GM19468 (cell line): ENCODE data around the gene AKR1A1.
A peak's percentile ranks its signal among the peaks of the same experiment; 100 is the strongest.
"Not testable (repeated sequence)": the region's sequence is repeated elsewhere in the genome, so short reads cannot be mapped to it uniquely, and the experiment has no call there.

ENCODE experiments used
- ATAC-seq: cut with Tn5 transposase; IDR thresholded peaks from one replicate; pipeline ENCODE4 v1.9.1; 2021; ENCODE audit warnings: mild to moderate bottlenecking, moderate library complexity, moderate number of reproducible peaks; ENCODE audit not compliant: unreplicated experiment; ENCODE audit errors: extremely low read depth

AKR1A1 gene

DNA sequence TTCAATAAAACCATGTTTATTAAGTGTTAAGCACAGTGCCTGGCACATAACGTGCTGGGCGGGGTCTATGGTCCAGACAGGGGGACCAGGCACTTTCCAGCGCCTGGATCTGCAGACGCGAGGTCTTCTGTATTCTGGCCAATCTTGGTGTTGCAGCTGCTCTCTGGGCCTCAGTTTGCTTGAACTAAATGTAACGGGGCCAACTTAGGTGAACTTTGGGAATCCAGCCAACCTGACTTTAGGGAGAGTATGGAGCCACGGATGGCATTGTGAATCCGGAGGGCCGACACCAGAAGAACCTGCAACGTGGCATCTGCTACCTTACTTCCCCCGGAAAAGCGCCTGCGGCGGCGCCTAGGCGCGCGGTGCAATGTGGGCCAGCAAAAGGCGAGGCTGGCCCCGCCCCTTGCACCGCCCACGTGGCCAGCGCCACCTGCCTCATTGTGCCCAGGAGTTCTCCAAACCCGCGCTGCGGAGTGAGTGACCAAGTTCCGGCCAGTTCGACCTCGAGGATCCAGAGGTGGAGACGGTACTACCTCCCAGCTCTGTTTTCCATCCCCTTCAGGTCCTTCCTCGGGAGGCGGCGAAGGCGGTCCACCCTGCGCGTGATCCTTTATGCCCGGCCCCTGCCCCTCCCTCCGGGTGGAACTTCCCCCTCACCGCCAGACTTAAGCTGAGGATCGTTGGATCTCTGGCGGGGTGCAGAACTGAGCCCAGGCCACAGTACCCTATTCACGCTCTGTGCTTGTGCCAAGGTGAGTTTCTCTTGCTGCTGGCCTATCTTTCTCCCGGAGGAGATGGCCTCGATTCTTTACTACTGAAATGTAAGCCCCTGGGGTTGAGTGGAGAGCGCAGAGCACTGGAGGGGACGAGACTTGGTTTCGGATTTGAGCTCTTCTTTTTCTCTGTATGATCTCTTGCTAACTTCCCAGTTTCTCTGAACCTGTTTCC is at the start of gene AKR1A1:
TSS of gene AKR1A1 (plus strand) at position 426 of the 951 bp plus-strand sequence. CDS start 10,969 bp downstream, outside the sequence.
- peak; percentile 82 for ATAC-seq

DNA sequence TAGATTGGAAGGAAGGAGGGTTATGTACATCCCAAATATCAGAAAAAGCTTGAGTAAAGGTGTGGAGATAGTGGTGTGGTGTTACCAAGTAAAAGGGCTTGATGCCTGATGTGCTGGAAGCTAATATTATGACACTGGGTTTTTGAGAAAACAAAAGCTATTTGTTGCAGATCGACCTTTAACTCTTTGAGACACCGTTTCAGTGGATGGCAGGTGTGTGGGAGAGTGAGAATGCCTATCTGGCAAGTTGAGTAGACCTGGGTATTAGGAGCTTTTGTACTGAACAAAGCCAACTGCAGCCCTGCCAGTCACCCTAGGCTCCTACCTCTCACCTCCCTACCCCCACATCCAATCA is 49.1 kb upstream of the AKR1A1 start:
- ATAC-seq: no peak

DNA sequence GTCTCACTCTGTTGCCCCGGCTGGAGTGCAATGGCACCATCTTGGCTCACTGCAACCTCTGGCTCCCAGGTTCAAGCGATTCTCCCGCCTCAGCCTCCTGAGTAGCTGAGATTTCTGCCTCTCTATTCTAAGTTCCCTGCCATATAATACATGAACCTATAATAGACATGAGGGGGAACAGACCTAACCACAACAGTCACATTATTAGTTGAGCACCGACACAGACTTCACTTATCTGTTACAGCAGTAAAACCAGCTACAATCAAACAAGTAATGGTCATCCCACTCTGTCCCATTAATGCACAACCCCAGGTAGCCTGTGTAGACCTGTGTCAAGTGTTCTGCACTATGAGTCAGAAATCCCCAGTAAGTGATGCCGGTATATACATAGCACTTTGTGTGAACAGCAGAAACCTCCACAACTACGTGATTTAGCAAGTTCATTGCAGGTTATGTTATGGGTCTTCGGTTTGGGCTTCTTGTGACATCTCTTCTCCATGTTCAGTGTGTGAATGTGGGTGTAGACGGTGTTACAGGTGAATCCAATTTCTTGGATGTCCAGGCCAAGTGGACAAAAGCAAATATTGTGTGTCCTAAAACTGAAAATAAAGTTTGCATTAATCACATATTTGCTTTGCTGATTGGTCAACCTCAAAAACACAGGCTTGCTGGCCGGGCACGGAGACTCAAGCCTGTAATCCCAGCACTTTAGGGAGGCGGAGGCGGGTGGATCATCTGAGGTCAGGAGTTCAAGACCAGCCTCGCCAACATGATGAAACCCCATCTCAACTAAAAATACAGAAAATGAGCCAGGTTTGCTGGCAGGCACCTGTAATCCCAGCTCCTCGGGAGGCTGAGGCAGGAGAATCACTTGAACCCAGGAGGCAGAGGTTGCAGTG is 46.9 kb upstream of the AKR1A1 start:
- ATAC-seq: no peak

DNA sequence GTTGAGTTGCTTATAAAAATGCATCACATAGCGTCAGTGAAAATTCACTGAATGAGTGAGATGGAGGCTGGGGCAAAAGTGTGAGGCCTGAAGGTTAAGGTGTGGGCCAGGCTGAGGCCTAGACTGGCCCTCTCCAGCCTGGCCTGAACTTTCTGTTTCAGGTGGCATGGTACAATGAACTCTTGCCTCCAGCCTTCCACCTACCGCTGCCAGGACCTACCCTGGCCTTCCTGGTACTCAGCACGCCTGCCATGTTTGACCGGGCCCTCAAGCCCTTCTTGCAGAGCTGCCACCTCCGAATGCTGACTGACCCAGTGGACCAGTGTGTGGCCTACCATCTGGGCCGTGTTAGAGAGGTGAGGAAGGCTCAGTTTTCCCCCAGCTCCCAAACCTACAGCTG is 43.4 kb upstream of the AKR1A1 start:
- no peak for ATAC-seq

DNA sequence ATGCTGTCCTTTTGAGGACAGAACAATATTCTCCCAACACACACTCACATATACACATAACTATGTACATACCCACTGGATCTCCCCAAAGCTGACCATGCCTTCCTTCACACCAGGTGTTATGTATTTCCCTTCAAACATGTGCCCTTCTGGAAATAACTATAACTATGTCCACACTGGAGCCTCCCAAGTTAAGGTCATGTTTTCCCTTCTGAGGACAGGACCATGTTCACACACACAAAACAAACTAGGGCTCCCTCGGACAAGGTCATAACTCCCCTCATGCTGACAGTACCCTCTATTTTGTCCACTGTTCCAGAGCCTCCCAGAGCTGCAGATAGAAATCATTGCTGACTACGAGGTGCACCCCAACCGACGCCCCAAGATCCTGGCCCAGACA is 42.7 kb upstream of the AKR1A1 start:
- ATAC-seq: no peak

DNA sequence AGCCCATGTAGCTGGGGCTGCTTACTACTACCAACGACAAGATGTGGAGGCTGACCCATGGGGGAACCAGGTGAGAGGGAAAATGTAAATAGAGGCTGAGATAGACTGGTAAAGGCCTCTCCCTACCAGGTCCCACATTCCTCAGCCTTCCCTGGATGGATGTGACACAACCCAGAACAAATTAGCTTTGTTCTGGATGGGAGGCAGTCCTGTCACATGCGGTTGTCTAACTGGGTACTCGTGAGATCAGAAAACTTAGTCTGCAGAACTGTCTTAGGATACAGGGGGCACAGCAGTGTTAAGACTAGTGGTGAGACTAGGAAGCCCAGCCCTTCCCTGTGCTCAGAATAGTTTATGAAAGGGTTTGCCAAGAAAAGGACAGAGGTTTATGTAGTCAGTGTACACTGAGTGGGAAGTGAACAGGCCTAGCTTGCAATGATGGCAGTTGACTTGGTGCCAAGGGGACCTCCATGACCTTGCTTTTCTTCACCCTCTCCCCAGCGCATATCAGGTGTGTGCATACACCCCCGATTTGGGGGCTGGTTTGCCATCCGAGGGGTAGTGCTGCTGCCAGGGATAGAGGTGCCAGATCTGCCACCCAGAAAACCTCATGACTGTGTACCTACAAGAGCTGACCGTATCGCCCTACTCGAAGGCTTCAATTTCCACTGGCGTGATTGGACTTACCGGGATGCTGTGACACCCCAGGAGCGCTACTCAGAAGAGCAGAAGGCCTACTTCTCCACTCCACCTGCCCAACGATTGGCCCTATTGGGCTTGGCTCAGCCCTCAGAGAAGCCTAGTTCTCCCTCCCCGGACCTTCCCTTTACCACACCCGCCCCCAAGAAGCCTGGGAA is 42.1 kb upstream of the AKR1A1 start:
- no peak for ATAC-seq

DNA sequence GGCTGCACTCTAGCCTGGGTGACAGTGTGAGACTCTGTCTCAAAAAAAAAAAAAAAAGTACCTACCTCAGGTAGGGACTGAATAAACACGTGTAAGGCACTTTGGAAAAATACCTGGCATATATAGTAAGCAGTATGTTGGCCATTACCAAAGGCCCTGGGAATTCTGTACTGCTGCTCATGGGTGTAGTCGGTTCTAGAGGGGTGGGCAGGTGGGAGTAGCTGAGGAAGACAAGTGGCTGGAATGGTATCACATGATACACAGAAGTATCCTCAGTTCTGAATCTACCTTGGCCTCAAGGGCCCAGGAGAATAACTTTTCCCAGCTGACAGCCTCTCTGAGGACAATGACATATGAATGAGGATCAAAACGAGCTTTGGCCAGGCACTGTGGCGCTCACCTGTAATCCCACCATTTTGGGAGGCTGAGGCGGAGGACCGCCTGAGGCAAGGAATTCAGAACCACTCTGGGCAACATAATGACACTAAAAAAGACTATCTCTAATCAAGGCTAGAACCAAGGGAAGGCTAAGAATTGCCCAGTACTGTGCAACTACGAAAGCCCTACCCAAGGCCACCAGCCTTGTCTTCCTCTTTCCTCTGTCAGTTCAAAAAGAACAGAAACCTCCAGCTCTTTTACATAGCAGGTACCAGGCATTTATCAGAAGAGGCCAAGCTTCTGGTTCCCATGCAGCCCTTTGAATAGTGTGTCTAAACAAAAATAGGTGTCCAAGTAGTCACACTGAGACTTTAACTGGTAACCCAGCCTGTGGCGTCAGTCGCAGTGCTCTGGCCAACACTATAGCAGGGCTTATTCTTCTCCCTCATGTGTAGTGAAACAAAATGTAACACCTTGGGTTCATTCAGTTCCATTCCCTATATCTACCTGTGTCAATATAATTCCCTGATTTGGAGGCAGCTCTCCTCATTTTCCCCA is 40.3 kb upstream of the AKR1A1 start:
- no peak for ATAC-seq

DNA sequence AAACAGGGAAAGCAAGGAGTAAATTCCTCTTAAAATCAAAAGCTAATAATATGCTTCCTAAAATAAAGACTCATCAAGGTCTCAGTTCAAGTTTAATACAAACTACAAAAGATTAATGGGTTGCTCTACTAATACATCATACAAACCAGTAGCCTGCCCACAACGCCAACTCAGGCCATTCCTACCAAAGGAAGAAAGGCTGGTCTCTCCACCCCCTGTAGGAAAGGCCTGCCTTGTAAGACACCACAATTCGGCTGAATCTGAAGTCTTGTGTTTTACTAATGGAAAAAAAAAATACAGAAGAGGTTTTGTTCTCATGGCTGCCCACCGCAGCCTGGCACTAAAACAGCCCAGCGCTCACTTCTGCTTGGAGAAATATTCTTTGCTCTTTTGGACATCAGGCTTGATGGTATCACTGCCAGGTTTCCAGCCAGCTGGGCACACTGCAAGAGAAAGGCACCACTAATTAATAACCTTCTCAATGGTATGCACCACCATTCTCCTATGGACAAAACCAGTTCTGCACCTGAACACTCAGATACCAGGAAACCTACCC is 39.6 kb upstream of the AKR1A1 start:
- ATAC-seq: no peak

DNA sequence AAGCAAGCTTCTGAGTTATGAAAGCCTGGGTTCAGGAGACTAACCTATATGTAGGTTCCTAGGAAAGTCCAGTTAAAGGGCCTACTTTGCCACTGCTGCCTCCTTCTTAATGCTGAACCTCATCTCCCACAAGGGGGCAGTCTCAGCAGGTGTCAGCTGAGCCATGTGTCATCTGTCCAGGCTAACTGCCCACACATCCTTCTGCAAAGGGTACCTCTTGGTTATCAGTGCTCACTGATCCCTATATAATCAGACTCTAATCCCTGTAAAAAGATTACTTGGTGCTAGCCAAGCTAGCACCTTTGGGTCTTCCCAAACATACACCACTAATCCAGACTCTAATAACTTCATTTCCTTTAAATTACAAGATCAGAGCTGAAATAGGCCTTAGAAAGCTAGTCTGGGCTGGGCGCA is 38.0 kb upstream of the AKR1A1 start:
- no peak for ATAC-seq

DNA sequence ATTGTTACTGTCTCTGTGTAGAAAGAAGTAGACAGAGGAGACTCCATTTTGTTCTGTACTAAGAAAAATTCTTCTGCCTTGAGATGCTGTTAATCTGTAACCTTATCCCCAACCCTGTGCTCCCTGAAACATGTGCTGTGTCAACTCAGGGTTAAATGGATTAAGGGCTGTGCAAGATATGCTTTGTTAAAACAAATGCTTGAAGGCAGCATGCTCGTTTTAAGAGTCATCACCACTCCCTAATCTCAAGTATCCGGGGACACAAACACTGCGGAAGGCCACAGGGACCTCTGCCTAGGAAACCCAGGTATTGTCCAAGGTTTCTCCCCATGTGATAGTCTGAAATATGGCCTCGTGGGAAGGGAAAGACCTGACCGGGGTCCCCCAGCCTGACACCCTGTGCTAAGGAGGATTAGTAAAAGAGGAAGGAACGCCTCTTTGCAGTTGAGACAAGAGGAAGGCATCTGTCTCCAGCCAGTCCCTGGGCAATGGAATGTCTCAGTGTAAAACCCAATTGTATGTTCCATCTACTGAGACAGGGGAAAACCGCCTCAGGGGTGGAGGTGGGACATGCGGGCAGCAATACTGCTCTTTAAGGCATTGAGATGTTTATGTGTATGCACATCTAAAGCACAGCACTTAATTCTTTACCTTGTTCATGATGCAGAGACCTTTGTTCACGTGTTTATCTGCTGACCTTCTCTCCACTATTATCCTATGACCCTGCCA is 36.9 kb upstream of the AKR1A1 start:
- not testable (repeated sequence) for ATAC-seq

DNA sequence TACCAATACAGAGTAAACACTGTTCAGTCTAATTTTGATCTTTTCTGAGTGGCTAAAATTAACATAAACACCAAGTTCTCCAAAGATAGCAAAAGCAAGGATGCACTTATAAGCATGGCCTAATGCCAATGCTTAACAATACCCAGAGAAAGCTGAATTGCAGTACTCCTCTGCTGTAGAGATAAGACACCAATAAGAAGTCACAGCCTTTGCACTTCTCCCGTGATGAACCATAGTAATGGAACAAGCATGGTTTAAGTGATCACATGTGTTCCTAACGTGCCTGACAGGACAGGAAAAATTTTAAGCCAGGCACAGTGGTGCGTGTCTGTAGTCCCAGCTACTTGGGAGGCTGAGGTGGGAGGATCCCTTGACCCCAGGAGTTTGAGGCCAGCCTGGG is 34.6 kb upstream of the AKR1A1 start:
- no peak for ATAC-seq

DNA sequence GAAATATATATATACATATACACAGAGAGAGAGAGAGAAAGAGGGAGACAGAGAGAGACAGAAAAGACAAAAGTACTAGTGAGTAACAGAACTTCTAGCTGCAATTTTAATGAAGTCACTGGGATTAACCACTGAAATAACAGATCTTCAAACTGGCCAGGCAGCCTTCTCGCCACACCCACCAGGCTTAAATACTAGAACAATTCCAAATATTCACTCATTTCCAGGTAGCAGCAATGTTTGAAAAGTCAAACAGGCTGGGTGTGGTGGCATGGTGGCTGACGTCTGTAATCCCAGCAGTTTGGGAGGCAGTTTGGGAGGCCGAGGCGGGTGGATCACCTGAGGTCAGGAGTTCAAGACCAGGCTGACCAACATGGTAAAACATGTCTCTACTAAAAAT is 34.2 kb upstream of the AKR1A1 start:
- ATAC-seq: no peak

DNA sequence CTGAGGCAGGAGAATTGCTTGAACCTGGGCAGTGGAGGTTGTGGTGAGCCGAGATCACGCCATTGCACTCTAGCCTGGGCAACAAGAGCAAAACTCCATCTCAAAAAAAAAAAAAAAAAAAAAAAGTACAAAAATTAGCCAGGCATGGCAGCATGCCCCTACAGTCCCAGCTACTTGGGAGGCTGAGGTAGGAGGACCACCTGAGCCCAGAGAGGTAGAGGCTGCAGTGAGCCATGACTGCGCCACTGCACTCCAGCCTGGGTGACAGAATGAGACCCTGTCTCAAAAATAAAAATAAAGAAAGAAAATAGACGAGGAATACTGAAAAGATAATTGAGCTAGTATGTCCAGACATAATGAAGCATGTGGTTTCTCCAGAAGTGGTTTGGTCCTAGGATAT is 32.3 kb upstream of the AKR1A1 start:
- ATAC-seq: not testable (repeated sequence)

DNA sequence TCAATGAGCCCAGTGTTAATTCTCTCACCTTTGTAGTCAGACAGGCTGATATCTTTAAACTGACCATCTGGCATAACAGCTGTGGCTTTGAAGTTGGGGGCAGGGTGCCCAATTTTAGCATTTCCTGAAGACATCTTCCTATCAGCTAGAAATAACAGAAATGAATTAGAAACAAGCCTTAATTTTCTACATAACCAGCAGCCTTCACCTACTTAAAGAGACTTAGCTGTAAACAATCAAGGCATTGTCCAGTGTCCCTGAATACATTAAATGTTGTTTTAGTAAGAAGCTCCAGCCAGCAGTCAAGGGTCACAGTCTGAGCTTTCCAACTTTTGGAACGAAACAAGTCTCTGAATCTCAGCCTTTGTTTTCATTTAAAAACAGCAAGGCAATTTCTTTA is 31.7 kb upstream of the AKR1A1 start:
- ATAC-seq: no peak

DNA sequence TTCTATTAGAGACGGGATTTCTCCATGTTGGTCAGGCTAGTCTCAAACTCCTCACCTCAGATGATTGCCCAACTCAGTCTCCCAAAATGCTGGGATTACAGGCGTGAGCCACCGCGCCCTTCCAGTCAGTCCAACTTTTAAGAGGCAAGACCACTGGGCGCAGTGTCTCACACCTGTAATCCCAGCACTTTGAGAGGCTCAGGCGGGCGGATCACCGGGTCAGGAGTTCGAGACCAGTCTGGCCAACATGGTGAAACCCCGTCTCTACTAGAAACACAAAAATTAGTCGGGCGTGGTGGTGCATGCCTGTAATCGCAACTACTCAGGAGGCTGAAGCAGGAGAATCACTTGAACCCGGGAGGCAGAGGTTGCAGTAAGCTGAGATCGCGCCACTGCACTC is 30.9 kb upstream of the AKR1A1 start:
- not testable (repeated sequence) for ATAC-seq

DNA sequence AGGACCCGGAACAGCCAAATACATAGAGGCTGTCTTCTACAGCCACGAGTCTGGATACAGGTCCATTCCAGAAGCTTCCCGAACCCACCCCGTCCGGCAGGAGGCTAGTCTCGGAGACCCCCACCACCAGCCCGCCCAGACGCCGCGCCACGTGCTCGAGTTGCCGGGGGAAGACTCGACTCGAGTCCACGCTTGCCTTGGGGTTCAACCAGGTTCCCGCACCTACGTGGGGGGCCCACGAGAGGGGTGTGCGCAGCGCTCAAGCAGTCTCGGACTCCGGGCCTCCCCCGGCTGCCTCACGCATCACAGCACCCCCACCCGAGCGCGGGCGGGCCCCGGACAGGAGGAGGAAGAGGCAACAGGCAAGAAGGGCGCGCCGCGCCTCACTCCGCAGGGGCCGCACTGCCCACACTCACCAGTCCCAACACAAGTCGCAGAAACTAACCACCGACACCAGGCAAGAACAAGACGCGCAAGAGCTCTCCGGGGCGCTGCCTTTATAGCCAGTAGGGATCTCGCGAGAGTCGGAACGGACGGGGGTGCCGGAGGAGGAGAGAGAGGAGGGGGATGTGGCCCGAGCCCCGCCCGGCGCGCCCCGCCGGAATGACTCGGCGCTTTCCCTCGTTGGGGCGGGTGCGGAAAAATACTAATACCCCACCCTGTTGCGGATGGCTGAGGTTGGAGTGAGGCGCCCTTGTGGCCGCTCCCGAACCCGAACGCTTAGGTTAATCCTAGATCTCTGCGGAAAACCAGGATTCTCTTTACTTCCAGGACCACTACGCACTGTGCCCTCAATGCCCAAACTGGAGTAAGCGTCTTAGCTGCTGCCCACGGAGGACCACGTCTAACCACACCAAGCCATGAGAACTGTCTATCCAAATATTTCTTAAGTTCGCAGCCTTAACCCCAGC is 29.0 kb upstream of the AKR1A1 start, which contains the start of gene PRDX1:
TSS of gene PRDX1 (minus strand) at position 472 of the 911 bp plus-strand sequence. CDS start 2,841 bp downstream, outside the sequence.
- ATAC-seq: peak; percentile 33
